Measurements from ENCODE around the gene CTNNA3.

CTNNA3 gene

GRCh38 chr10:67050415-67050814, 645.6 kb downstream of the CTNNA3 start:
- Histone ChIP-seq H3K9me3 (ENCODE audit: control insufficient read depth, insufficient read depth, low read depth, low read length) (no peaks in the 10 kb centered on the region), H3K4me3 (ENCODE audit: low read depth, low read length) (no peak overlapping the region), H3K36me3 (ENCODE audit: control insufficient read depth in 2 of 2, insufficient read depth in 1 of 2, low read length in 2 of 2) (no peaks in the 10 kb centered on the region), H3K27ac (ENCODE audit: extremely low read depth, low read depth, low read length) (no peak overlapping the region), H3K4me1 (ENCODE audit: control insufficient read depth, insufficient read depth, low read length) (no peaks in the 10 kb centered on the region)
- CTCF ChIA-PET = no interaction called here
- TF ChIP-seq ZNF112 (tag by site-specific recombination; IDR thresholded peaks at IDR 0.05) (no peak), SP3 (tag by site-specific recombination; IDR thresholded peaks at IDR 0.05) (no peak), ZNF292 (tag by site-specific recombination; IDR thresholded peaks at IDR 0.05; ENCODE audit: borderline replicate concordance, low read depth) (no peak), GLIS2 (tag by site-specific recombination; IDR thresholded peaks at IDR 0.05) (no peak), ZNF701 (tag by site-specific recombination; IDR thresholded peaks at IDR 0.05) (no peak), ZNF16 (tag by site-specific recombination; IDR thresholded peaks at IDR 0.05; ENCODE audit: low read depth) (no peak), ZNF677 (tag by site-specific recombination; IDR thresholded peaks at IDR 0.05) (no peak), ZNF37A (tag by site-specific recombination; IDR thresholded peaks at IDR 0.05) (no peak), ZNF571 (tag by site-specific recombination; IDR thresholded peaks at IDR 0.05) (no peak), ZNF155 (tag by site-specific recombination; IDR thresholded peaks at IDR 0.05) (no peak), ZNF514 (tag by site-specific recombination; IDR thresholded peaks at IDR 0.05) (no peak), ZNF391 (tag by site-specific recombination; IDR thresholded peaks at IDR 0.05; ENCODE audit: borderline replicate concordance, low read depth) (no peak), ZNF138 (tag by site-specific recombination; IDR thresholded peaks at IDR 0.05; ENCODE audit: borderline replicate concordance) (no peak)
- POLR2A ChIA-PET = no interaction called here

- no peaks in the 10 kb centered on the region for H3K36me3 ChIP-seq (ENCODE audit: control insufficient read depth in 2 of 2, insufficient read depth in 1 of 2, low read length in 2 of 2)
- H3K9me3 ChIP-seq (ENCODE audit: control insufficient read depth, insufficient read depth, low read depth, low read length) = no peaks in the 10 kb centered on the region
- H3K4me1 ChIP-seq (ENCODE audit: control insufficient read depth, insufficient read depth, low read length) = no peaks in the 10 kb centered on the region
- no peak overlapping the region for H3K27ac ChIP-seq (ENCODE audit: extremely low read depth, low read depth, low read length)
- H3K4me3 ChIP-seq (ENCODE audit: low read depth, low read length) = no peak overlapping the region
- POLR2A ChIA-PET = no interaction called here
- TF ChIP-seq INSM2 (tag by site-specific recombination; IDR thresholded peaks at IDR 0.05) = no peak
- no peak for TF ChIP-seq ZNF391 (tag by site-specific recombination; IDR thresholded peaks at IDR 0.05; ENCODE audit: borderline replicate concordance, low read depth)
- no peak for TF ChIP-seq YY1 (tag by site-specific recombination; IDR thresholded peaks at IDR 0.05)
- TF ChIP-seq GLI2 (tag by site-specific recombination; IDR thresholded peaks at IDR 0.05; ENCODE audit: borderline replicate concordance, low read depth) = no peak
- no peak for TF ChIP-seq YY2 (tag by site-specific recombination; IDR thresholded peaks at IDR 0.05)
- TF ChIP-seq HOXA7 (CRISPR knock-in tag; IDR thresholded peaks at IDR 0.05; ENCODE audit: borderline replicate concordance) = no peak
- TF ChIP-seq BCL6B (tag by site-specific recombination; IDR thresholded peaks at IDR 0.05) = no peak
- CTCF ChIA-PET = no interaction called here
These were observed 646.0 kb downstream of the CTNNA3 start for GRCh38 chr10:67049988-67050387.

- Histone ChIP-seq H3K4me3 (ENCODE audit: low read depth, low read length) (no peak overlapping the region), H3K36me3 (ENCODE audit: control insufficient read depth in 2 of 2, insufficient read depth in 1 of 2, low read length in 2 of 2) (no peaks in the 10 kb centered on the region), H3K27ac (ENCODE audit: extremely low read depth, low read depth, low read length) (no peak overlapping the region), H3K9me3 (ENCODE audit: control insufficient read depth, insufficient read depth, low read depth, low read length) (no peaks in the 10 kb centered on the region), H3K4me1 (ENCODE audit: control insufficient read depth, insufficient read depth, low read length) (peaks cover 4% of the 10 kb centered on the region; the same call in 1 of the 2 replicates)
- ChIA-PET POLR2A (no interaction called here), CTCF (interaction anchor here (0.8 kb wide), 1 partner anchor 475 kb away, joined by 3 read pairs; no protein-coding TSS in a partner anchor)
- TF ChIP-seq ZNF701 (tag by site-specific recombination; IDR thresholded peaks at IDR 0.05) (no peak), MEIS1 (CRISPR knock-in tag; IDR thresholded peaks at IDR 0.05; ENCODE audit: borderline replicate concordance) (no peak), WT1 (tag by site-specific recombination; IDR thresholded peaks at IDR 0.05) (no peak), ZNF473 (tag by site-specific recombination; IDR thresholded peaks at IDR 0.05) (no peak), ATF2 (tag by site-specific recombination; IDR thresholded peaks at IDR 0.05; ENCODE audit: low read depth) (no peak), ZNF114 (tag by site-specific recombination; IDR thresholded peaks at IDR 0.05) (no peak), ZNF433 (tag by site-specific recombination; IDR thresholded peaks at IDR 0.05; ENCODE audit: low read depth) (no peak), ZNF211 (tag by site-specific recombination; IDR thresholded peaks at IDR 0.05; ENCODE audit: low read depth) (no peak), ZNF302 (tag by site-specific recombination; IDR thresholded peaks at IDR 0.05; ENCODE audit: low read depth) (no peak), ZNF48 (tag by site-specific recombination; IDR thresholded peaks at IDR 0.05) (no peak), ZNF23 (tag by site-specific recombination; IDR thresholded peaks at IDR 0.05; ENCODE audit: borderline replicate concordance) (no peak), ZNF394 (tag by site-specific recombination; IDR thresholded peaks at IDR 0.05; ENCODE audit: borderline replicate concordance) (no peak)
These were observed 649.5 kb downstream of the CTNNA3 start for GRCh38 chr10:67046507-67046906.
